LNCaP clone FGC (cell line): ENCODE measurements around the gene GLI3.

Experiments
- DNase-seq: peaks from one replicate; pipeline ENCODE4 v3.0.0-alpha.2; 2011; ENCODE audit warnings: low read depth
- H3K4me3 ChIP-seq: 2 replicates; pipeline ENCODE4 v1.5.1; 2011; ENCODE audit warnings: mild to moderate bottlenecking, low read depth, low read length, control low read depth
- CTCF ChIP-seq: IDR thresholded peaks from 2 replicates; pipeline ENCODE4 v1.5.1; 2012; ENCODE audit warnings: mild to moderate bottlenecking; ENCODE audit not compliant: control insufficient read depth, insufficient read depth; ENCODE audit errors: extremely low read depth

Gene GLI3

GRCh38 chr7:42170724-42171123 lies 66.3 kb downstream of the GLI3 start:
- no peak for TF ChIP-seq CTCF
- DNase-seq: no peak
- no peak overlapping the region for H3K4me3 ChIP-seq

- TF ChIP-seq CTCF: no peak
- DNase-seq: no peak
- no peak overlapping the region for H3K4me3 ChIP-seq
Observed at GRCh38 chr7:42168512-42168911, 68.5 kb downstream of the GLI3 start.

GRCh38 chr7:42167631-42168236 lies 69.3 kb downstream of the GLI3 start:
- no peak overlapping the region for H3K4me3 ChIP-seq

GRCh38 chr7:42167206-42167605 lies 69.8 kb downstream of the GLI3 start:
- no peak for TF ChIP-seq CTCF
- DNase-seq: no peak
- H3K4me3 ChIP-seq: no peak overlapping the region

More at GRCh38 chr7:42167631-42168236, 69.3 kb downstream of the GLI3 start:
- TF ChIP-seq CTCF: no peak
- peak; percentile 69 for DNase-seq

- DNase-seq: no peak
- no peak overlapping the region for H3K4me3 ChIP-seq
- TF ChIP-seq CTCF: no peak
Observed at GRCh38 chr7:42164881-42165428, 72.1 kb downstream of the GLI3 start.

- no peak for TF ChIP-seq CTCF
- DNase-seq: no peak
- no peak overlapping the region for H3K4me3 ChIP-seq
Observed at GRCh38 chr7:42162560-42163325, 74.3 kb downstream of the GLI3 start.

GRCh38 chr7:42161719-42162118 lies 75.3 kb downstream of the GLI3 start:
- no peak for TF ChIP-seq CTCF
- H3K4me3 ChIP-seq: no peak overlapping the region
- no peak for DNase-seq
